ENCODE measurements around the gene TGFB2. TPM values are rescaled to one million over a fixed set of nuclear protein-coding genes. Genes with fewer than 3 reads are reported as not detected.
A peak's percentile ranks its signal among the peaks of the same experiment; 100 is the strongest.

The TGFB2 gene
- total RNA-seq, 1 experiment from 2014 or later = 18.7 TPM

DNA sequence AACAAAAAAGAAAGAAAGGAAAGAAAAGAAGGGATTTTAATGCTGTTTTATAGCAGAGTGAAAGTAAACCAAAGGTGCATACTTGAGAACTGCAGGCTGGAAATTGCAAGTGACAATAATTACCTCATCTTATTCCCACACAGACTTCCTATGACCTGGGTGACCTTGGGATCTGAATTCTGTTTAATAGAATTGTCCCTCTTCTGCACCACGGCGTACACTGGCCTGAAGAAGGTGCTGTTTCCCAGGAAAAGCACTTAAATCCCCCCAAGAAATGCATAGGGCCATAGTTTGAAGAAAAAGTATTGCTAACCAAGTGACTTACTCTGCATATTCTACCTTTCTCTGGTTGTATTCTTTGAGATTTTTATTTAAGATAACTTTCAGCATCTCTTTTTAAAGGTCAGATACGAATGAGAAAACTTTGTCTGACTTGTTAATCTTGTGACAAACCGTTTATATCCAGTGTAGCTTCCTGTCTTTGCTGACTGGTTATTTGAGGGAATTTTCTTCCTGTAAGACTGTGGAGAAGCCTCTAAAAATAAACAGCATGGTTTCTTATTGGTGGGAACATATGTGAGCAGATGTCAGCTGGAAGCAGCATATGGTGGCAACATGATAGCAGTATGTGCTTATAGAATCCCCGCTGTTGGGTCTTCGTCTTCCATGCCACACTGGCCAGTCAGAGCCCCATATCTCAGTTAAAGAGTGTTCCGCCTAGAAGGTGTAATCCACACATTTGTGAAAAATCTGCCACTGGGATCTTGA is 16.3 kb downstream of the TGFB2 start:
- DNase-seq (ENCODE audit: low spot score) = peak; percentile 67

DNA sequence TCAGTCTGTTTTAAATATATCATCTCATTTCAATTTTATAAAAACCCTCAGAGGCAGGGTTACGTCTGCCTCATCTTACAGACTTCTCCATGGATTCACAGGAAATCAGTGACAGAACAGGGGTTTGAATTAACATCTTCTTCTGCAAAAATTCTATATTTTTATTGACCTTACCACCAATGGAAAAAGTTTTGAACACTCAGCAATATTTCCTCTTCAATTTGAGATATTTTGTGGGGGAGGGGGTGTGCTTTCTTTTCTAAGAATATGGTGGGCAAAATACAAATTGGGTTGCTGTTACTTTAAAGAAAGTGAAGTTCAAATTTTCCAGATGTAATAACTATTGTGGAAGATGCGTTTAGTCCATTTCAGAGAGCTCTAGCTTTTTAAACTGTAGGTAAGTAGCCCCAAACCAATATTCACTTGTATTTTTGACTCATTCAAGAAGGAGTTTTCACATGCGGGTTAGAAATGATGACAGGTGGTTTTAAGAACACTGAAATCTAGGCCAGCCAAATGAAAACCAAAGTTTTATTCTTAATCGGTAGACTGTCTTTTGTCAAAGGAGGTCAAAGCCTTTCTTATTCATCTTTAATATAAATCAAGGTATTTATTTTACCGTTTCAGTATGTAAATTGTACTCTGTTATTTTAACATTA is 17.4 kb downstream of the TGFB2 start:
- no peak for DNase-seq (ENCODE audit: low spot score)

DNA sequence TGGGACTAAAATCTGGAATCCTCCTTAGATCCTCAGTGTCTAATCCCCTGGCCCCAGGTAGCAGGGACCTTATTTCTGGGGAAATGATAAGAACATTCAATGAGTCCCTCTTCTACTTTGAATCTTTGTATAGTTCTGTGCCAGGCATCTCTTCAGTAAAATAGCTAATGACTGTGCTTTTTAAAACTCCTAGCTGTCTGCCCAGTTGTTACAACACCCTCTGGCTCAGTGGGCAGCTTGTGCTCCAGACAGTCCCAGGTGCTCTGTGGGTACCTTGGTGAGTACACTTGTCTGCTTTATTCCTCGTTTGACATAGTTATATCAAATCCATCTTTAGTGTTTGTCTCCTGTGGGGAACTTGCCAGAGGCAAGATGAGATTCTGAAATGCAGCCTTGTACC is 18.0 kb downstream of the TGFB2 start:
- DNase-seq (ENCODE audit: low spot score) = no peak

DNA sequence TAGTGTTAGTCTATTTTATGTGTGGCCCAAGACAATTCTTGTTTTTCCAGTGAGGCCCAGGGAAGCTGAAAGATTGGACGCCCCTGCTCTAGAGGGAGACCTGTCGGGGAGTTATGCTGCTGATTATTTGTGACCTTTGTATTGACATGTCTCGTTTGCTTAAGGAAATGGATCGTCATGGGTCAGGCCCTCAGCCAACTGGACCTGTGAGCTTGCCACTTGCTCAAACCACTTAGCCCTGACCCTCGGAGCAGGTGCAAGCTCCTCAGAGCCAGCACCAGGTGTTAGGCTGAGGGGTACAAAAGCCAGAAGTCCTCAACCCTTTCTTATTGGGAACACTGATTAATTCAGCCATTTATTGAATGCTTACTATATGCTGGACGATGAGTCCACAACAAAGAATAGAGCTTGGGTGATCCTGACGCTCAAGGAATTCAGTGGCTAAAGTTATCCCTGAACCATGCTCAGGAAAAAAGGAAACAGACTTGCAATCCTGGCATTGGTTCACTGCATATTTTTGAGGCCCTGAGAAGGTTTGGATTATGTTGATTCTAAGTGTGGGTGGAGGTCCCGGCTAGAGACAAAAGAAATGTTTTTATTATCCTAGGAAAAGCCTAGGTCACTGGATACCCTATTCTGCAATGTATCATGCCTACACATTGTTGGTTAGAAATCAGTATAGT is 19.0 kb downstream of the TGFB2 start:
- no peak for DNase-seq (ENCODE audit: low spot score)

DNA sequence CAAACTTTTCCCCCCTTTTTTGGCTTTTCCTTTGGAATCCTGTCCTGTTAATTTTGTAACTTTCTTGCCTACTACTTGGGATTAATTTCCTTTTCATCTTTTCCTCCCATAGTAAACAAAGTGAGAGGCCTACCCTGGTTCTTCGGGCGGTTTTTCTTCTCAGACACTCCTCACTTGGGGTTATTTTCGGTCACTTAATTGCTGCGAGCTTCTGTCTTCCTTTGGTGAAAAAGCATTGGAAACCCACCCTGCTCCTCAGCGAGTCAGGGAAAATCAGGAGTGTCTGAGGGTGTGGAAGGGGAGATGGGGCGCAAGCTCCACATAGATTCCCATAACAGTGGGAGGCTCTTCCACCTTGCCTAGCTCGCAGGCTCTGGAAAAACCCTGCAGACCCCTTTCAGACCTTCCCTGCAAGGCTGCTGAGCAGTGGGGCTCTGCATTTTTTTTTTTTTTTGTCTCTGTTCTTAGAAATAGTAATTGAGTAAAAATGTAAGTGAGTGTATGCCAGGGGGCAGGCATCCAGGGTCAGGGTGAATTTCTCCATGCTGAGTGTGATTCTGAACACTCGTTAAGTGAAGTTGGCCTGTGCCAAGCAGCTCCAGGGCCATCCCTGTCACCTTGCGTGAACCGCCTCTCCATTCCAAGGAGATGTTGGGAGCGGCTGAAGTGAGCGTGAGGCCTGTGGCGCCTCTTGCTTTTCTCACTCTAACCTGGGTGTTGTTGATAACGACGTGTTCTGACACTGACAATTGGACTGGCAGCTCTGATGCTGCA is 20.3 kb downstream of the TGFB2 start:
- no peak for DNase-seq (ENCODE audit: low spot score)

DNA sequence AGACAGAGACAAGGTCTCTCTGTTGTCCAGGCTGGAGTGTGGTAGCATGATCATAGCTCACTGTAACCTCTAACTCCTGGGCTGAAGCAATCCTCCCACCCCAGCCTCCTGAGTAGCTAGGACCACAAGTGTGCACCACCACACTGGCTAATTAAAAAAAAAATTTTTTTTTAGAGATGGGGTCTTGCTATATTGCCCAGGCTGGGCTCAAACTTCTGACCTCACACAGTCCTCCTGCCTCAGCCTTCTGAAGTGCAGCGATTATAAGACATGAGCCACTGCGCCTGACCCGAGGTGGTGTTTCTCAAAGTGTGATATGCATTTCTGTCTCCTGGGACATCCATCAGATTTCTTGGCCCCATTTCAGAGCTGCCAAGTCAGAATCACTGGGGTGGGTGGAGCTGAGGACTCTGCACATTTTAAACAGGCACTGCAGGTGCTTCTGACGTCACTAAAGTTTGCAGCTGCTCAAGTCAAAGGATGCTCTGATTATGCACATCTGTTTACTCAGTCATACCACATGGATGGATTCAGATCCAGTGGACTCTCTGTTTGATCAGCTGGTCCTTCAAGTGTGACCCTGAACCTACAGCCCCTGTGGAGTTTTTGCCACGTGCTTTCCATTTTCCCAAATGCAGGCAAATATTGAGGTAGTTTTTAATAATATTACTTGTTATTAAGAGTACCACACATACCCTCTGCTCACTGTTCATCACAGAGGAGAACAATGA is 21.4 kb downstream of the TGFB2 start:
- no peak for DNase-seq (ENCODE audit: low spot score)

DNA sequence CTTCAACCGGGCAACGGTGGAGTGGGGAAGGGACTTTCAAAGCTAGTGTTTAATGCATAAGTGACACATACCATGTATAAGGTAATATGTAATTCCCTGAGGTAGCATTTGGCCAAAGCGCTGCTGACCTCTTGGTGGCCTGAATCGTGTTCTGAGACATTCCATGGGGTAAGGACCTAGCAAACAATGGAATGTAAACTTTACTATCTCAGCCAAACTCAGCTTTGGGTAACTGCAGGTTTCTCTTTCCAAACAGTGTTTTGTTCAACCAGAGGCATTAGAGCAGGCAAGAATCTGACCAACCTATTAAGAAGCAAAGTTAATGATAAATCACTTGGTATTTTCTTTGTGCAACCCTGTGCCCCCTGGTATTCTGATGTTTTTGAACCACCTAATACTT is 22.0 kb downstream of the TGFB2 start:
- DNase-seq (ENCODE audit: low spot score) = no peak

DNA sequence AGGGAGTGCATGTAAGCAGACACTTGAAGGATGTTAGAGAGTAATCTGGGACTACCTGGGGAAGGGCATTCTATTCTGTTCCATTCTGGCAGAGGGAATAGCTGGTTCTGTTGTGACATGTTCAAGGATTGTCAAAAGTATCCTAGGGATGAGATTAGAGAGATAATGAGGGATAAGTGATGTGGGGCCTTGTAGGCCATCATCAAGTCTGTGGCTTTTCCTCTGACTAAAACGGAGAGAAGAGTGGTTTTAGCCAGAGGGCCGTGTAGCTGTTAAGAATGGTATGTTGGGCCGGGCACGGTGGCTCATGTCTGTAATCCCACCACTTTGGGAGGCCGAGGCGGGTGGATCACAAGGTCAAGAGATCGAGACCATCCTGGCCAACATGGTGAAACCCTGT is 23.6 kb downstream of the TGFB2 start:
- no peak for DNase-seq (ENCODE audit: low spot score)

DNA sequence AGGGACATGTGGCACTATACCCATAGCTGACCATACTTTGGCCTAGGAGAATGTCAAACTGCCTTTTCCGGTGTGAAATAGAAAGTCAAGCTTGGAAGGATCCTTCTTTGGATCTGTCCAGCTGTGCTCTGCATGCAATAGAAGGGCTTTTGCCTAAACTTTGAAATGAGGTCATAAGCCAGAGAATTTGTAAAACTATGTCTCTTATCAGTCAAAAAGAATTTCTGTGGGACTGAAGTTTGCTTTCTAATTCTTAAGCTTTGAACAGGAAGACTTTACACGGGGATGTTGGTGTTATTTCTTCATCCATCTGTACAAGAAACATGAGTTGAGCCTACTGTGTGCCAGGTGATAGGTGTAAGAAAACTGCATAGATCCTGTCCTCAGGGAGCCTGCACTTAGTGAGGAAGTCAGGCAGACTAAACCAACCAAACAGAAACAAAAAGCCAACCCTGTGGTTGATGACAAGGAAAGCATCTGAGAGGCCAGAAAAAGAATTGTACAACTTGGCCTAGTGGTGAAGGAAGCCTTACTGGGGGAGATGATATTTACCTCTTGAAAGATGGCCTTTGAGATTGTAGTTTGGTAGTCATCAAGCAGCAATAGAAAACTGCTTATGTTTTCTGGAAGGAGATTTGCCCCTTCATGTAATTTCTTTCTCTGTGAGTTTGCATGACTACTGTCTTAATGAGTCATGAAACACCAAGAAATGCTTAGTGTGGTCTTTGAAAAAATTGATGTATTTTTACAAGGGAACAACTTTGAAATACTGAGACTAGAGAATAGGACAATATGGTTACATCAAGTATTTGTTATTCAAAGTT is 24.8 kb downstream of the TGFB2 start:
- DNase-seq (ENCODE audit: low spot score) = peak; percentile 43

DNA sequence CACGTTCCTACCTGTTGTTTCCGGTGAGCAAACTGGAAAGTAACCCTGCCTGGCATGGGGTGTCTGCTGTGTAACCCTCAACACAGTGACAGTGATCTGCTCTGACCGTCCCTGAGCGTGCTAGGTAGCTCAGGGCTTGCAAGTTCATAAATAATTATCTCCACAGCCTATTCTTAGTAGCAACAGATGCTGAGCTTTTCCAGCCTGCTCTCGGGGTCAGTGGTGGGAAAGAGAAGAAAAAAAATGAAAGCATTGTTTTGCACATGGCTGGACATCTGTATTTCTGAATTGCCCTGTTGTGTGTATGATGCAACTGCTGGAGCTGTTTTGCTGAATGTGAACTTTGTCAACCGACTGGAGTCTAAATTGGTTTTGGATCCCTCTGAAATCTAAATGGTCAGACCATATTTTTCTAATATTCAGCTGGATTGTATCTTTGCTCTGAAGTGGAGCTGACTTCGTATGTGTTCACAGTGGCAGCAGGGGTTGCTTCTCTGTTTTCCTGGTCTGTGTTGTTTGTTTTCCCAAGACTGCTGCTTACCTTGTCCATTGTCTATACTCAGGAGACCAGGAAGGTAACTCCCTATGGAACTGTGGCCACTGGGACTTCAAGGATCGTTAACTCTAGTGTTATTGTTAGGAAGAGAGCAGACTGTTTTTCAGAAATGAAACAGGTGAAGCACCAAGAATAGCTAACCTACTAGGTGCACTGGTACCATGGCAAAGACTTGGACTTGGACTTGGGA is 27.0 kb downstream of the TGFB2 start:
- no peak for DNase-seq (ENCODE audit: low spot score)

DNA sequence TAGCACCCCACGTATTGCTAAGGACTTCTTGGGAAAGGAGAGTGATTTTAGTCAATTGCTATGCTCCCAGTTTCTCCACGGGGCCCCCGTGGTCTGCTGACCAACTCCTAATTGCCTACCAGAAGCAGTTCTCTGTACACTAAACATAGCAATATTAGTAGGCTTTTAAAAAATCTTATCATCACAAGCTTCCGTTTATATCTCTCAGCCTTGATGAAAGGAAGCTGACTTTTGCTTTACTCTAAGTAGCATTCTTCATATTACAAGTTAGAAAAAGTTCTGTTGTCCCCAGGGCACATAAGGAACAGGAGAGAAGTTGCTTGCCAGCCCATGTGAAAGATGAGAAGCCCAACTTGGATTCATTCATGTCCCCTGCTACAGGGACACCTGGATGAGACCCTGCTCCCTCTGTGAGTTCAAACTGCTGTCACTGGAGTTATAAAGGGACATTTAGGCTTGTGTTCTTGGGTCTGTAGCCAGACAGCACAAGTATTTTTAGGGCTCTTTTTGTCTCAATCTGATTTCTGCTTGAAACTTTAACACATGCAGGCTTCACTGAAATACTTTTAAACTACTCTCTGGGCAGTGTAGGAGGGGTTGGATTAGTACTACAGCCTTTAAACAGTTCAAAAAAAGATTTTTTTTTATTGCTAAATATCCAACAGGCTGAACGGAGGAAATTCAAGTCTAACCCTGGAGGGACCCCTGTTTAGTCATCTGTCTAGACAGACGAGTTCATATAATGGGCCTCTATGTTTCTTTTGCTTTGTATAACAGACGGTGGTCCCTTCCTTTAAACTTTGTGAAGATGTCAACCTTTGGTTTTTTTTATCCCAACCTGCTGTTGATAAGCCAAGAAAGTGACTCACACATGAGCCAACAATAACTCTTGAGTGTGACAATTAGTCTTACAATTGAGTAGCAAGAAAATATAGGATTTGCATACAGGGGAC is 29.5 kb downstream of the TGFB2 start:
- peak; percentile 35 for DNase-seq (ENCODE audit: low spot score)

DNA sequence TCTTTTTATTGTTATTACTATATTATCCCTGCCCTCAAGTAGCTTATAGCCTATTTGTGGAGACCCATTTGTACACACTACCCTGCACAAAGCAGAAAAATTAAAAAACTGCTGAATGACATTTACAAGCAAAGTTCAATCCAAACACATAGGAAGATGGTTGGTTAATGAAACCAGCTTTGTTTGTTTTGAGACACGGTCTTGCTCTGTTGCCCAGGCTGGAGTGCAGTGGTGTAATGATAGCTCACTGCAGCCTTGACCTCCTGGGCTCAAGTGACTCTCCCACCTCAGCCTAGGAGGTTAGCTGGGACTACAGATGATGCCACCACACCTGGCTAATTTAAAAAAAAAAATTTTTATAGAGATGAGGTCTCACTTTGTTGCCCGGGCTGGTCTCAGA is 31.6 kb downstream of the TGFB2 start:
- DNase-seq (ENCODE audit: low spot score) = no peak

DNA sequence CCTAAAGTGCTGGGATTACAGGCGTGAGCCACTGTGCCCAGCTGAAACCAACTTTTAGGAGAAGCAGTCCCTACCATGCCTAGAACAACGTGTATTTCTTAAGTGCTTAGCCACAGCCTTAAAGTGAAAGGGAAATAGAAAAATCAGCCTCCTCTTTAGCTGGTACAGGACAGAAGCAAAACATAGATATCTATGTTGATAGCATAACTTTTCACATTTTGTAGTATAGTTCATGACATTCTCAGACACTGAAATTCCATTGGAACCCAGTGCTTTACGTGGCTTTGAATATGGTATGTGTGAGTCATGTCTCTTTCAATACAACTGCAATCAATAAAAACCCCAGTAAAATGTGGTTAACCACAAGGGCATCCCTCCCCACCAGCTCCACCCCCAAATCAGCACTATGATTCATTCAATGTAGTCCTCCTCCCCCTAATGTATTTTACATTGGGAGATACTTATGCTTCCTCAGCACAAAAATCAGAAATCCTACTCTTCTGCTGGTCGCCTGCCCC is 32.1 kb downstream of the TGFB2 start:
- DNase-seq (ENCODE audit: low spot score) = peak; percentile 92

DNA sequence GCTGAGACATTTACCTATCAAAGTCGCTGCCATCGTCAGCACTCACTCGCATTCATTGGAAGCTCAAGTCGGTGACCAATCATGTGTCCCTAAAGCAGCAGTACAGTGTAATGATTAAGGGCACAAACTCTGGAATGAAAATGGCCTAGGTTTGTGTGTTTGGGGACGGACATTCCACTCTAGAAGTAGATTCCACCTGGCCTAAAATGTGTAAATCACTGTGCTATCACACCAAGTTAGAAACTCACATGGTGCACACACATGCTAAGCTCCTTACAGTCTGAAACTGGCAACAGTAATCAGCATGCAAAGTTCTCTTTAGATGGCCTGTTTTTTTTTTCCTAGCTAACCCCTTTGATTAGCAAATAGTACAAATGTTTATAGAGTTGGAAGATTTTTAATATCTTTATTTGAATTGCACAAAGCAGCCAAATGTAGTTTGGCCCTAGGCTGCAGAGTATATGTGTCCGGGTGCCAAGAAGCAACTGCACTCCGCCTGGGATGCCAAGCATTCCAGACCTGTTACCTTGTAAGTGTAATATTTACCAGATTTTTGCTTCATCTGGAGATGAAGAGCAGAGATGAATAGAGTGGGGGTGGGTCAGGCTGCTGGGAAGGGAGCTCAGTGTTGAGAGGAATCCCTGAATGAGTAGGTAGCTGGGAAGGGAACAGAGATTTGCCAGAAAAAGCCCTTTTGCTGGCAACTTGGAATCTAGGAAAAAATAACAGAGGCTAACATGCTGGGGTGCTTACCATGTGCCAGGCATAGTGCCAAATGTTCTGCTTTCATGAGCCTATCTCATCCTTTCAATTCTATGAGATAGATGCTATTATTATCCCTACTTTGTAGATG is 35.2 kb downstream of the TGFB2 start:
- peak; percentile 66 for DNase-seq (ENCODE audit: low spot score)

DNA sequence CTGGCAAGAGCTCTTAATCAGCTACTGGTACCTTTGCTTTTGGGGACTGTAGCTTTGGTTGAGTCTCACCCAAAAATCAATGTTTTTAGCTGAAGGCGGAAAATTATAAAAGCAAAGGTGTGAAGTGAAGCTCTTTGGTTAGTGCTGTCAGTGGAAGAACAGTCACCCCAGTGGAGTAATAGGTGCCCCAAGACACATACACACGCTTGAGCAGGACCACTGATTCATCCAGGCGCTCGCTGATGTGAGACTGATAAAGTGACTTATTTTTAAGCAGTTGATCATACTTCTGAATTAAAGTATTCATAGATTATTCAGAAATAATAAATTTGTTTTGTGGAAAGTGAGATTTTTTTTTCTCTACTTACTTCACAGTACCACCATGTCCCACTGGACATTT is 37.1 kb downstream of the TGFB2 start:
- DNase-seq (ENCODE audit: low spot score) = no peak

DNA sequence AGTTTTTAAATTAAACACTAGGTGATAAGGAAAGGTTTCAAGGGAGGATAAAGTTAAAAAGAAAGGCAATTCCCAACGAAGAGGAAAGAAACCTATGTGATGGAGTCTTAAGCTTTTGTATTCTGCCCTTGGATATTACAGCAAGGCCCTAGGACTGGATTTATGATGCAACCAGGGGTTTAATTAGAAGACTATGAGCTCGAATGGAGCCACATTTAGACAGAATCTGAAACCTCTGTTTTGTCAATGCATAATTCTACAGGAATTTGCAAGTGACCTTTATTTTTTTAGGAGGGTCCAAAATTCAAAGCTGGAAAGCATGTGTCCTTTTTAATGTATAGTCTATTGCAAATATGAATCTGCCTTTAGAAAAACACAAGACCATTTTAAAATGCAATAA is 37.9 kb downstream of the TGFB2 start:
- DNase-seq (ENCODE audit: low spot score) = no peak

DNA sequence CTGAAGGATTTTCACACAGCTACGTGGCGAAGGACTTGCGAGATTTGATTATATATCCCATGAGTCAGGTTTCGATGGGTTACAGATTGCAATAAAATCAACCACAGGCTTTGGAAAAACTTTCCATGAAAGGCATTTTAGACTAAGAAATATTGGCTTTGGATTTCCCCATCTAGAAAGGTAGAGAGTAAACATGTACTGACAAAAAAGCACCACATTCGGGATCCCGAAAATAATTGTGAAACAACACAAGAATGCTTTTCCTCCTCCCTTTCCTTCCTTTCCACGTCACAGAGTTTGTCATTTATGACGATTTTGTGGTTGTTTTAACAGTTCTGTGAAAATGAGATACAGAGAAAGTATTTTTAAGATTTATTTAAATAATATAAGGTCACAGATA is 38.5 kb downstream of the TGFB2 start:
- peak; percentile 18 for DNase-seq (ENCODE audit: low spot score)
